Fibroblast of lung (primary cell): ENCODE data around the gene YAF2. TPM values are rescaled to one million over a fixed set of nuclear protein-coding genes. Genes with fewer than 3 reads are reported as not detected.

Experiments
- DNase-seq, 2 donors: peaks; one replicate each; pipeline versions ENCODE4 v3.0.0 to v3.0.0-alpha.2; 2010; ENCODE audit warnings: low read depth in 2 of 2
- H2AFZ ChIP-seq: 2 replicates; pipeline ENCODE4 v1.5.1; 2012; ENCODE audit warnings: low read length, control low read depth, inconsistent platforms
- H3K27ac ChIP-seq: 2 replicates; pipeline ENCODE4 v1.5.1; 2011; ENCODE audit warnings: low read length, control low read depth; ENCODE audit not compliant: insufficient read depth
- H3K27me3 ChIP-seq: 2 replicates; pipeline ENCODE4 v1.5.1; 2011; ENCODE audit warnings: mild to moderate bottlenecking, low read length; ENCODE audit not compliant: control insufficient read depth, insufficient read depth
- H3K36me3 ChIP-seq: 2 replicates; pipeline ENCODE4 v1.5.1; 2011; ENCODE audit warnings: low read length; ENCODE audit not compliant: control insufficient read depth, insufficient read depth
- H3K4me1 ChIP-seq: 2 replicates; pipeline ENCODE4 v1.5.1; 2011; ENCODE audit warnings: low read length; ENCODE audit not compliant: control insufficient read depth, insufficient read depth; ENCODE audit errors: extremely low read depth
- H3K4me2 ChIP-seq: 2 replicates; pipeline ENCODE4 v1.5.1; 2011; ENCODE audit warnings: low read length, control low read depth; ENCODE audit not compliant: insufficient read depth; ENCODE audit errors: extremely low read depth
- H3K4me3 ChIP-seq, 4 experiments: fragments of 200-600 bp in 1 of 4; sonication (generic) in 1 of 4; replicated peaks in 1 of 4; 2 replicates each; pipeline ENCODE4 v1.5.1; 2011 to 2016; ENCODE audit warnings: low read length in 4 of 4, low read depth in 3 of 4, mild to moderate bottlenecking in 3 of 4, control low read depth in 2 of 4, inconsistent platforms in 1 of 4, mixed read lengths in 1 of 4; ENCODE audit not compliant: insufficient read depth in 1 of 4; ENCODE audit errors: control extremely low read depth in 1 of 4
- H3K79me2 ChIP-seq: 2 replicates; pipeline ENCODE4 v1.5.1; 2012; ENCODE audit warnings: mild to moderate bottlenecking, low read length, inconsistent platforms; ENCODE audit not compliant: control insufficient read depth, insufficient read depth
- H3K9ac ChIP-seq: 2 replicates; pipeline ENCODE4 v1.5.1; 2011; ENCODE audit warnings: mild to moderate bottlenecking, low read length, control low read depth; ENCODE audit not compliant: insufficient read depth
- H3K9me3 ChIP-seq: 2 replicates; pipeline ENCODE4 v1.5.1; 2012; ENCODE audit warnings: low read depth, low read length; ENCODE audit not compliant: control insufficient read depth, insufficient read depth
- H4K20me1 ChIP-seq: 2 replicates; pipeline ENCODE4 v1.5.1; 2011; ENCODE audit warnings: low read length; ENCODE audit not compliant: control insufficient read depth, insufficient read depth; ENCODE audit errors: extremely low read depth
- CTCF ChIP-seq, 2 donors: IDR thresholded peaks in 1 of 2; conservative IDR thresholded peaks in 1 of 2; 1 replicate in 1 of 2; 2 replicates in 1 of 2; pipeline ENCODE4 v1.5.1; 2011 to 2012; ENCODE audit warnings: low read length in 2 of 2, control low read depth in 1 of 2, inconsistent platforms in 1 of 2, low read depth in 1 of 2, mild to moderate bottlenecking in 1 of 2
- EZH2 ChIP-seq: IDR thresholded peaks from 2 replicates; pipeline ENCODE4 v1.5.1; 2012; ENCODE audit warnings: low read length, control low read depth, mild to moderate bottlenecking; ENCODE audit errors: missing control alignments
- polyA plus RNA-seq, 2 donors: library from polyadenylated mRNA; depleted of rRNA in 1 of 2; stranded (reverse) in 1 of 2; unstranded in 1 of 2; fragments of >200 nt; gene quantifications; 2 replicates each; pipeline ENCODE4 v1.2.1, GENCODE V29; 2011 to 2012; ENCODE audit warnings: missing spikeins in 1 of 2
- total RNA-seq: library from RNA; depleted of rRNA; stranded (reverse); fragments of >200 nt; gene quantifications from 2 replicates; pipeline ENCODE4 v1.2.1, GENCODE V29; 2014

The YAF2 gene
- total and polyA plus RNA-seq, 2 donors (not counting 1 experiment from before 2014, with no cell fraction given): 18.0 to 25.2 TPM

- Histone ChIP-seq H3K27me3 (no peaks in the 10 kb centered on the region), H2AFZ (no peak overlapping the region), H3K4me3 (no peak overlapping the region), H3K36me3 (no peaks in the 10 kb centered on the region), H3K4me2 (no peak overlapping the region), H4K20me1 (no peaks in the 10 kb centered on the region), H3K27ac (no peak overlapping the region), H3K9me3 (no peaks in the 10 kb centered on the region), H3K79me2 (no peaks in the 10 kb centered on the region), H3K9ac (no peak overlapping the region), H3K4me1 (no peaks in the 10 kb centered on the region)
- no peak for DNase-seq
- TF ChIP-seq EZH2: no peak
- TF ChIP-seq CTCF (conservative IDR thresholded peaks at IDR 0.05 in 1 of 2, IDR thresholded peaks at IDR 0.05 in 1 of 2; ENCODE audit: low read depth in 1 of 2, low read length in 2 of 2): no peak
Observed at GRCh38 chr12:42186793-42187192, 51.3 kb downstream of the YAF2 start.

- H2AFZ ChIP-seq: no peak overlapping the region
- H3K27ac ChIP-seq: no peak overlapping the region
- H3K4me3 ChIP-seq: no peak overlapping the region
- no peak overlapping the region for H3K4me2 ChIP-seq
- no peak overlapping the region for H3K9ac ChIP-seq
- no peaks in the 10 kb centered on the region for H3K4me1 ChIP-seq
- no peaks in the 10 kb centered on the region for H3K9me3 ChIP-seq
- no peaks in the 10 kb centered on the region for H3K27me3 ChIP-seq
- no peak for DNase-seq
- no peaks in the 10 kb centered on the region for H4K20me1 ChIP-seq
- H3K79me2 ChIP-seq: no peaks in the 10 kb centered on the region
- H3K36me3 ChIP-seq: no peaks in the 10 kb centered on the region
- TF ChIP-seq EZH2 (no peak), CTCF (conservative IDR thresholded peaks at IDR 0.05 in 1 of 2, IDR thresholded peaks at IDR 0.05 in 1 of 2; ENCODE audit: low read depth in 1 of 2, low read length in 2 of 2) (no peak)
Observed at GRCh38 chr12:42182394-42182793, 55.7 kb downstream of the YAF2 start.

GRCh38 chr12:42180990-42181596 lies 57.0 kb downstream of the YAF2 start:
- no peak overlapping the region for H3K4me3 ChIP-seq
- no peak overlapping the region for H3K9ac ChIP-seq
- no peaks in the 10 kb centered on the region for H3K27me3 ChIP-seq
- H3K36me3 ChIP-seq: no peaks in the 10 kb centered on the region
- no peaks in the 10 kb centered on the region for H4K20me1 ChIP-seq
- peak; percentile 18 to 25 for DNase-seq
- H2AFZ ChIP-seq: no peak overlapping the region
- H3K4me1 ChIP-seq: no peaks in the 10 kb centered on the region
- TF ChIP-seq CTCF (conservative IDR thresholded peaks at IDR 0.05 in 1 of 2, IDR thresholded peaks at IDR 0.05 in 1 of 2; ENCODE audit: low read depth in 1 of 2, low read length in 2 of 2) (no peak), EZH2 (no peak)
- no peaks in the 10 kb centered on the region for H3K79me2 ChIP-seq
- no peak overlapping the region for H3K4me2 ChIP-seq
- no peak overlapping the region for H3K27ac ChIP-seq
- no peaks in the 10 kb centered on the region for H3K9me3 ChIP-seq
